K562 (cell line): ENCODE results near the gene TRIM3. TPM values are rescaled to one million over a fixed set of nuclear protein-coding genes. Genes with fewer than 3 reads are reported as not detected.

Source experiments
- ATAC-seq: fragments of 200-7000 bp; cut with Tn5 transposase; 3 replicates; pipeline ENCODE4 v1.9.1; 2020; ENCODE audit warnings: moderate library complexity
- BruUV-seq: library from RNA; stranded (reverse); fragments of 400-500 nt; replicated peaks from 2 replicates; lab custom pipeline; 2021; lab: Mats Ljungman, UMichigan
- CTCF ChIA-PET: fragments of 300-600 bp; formaldehyde crosslinking; extraction: SDS; loops from one replicate; lab custom pipeline; 2021; ENCODE audit warnings: low intra/inter-chr PET ratio; lab: Yijun Ruan, JAX
- POLR2A ChIA-PET: fragments of 300-600, 350-650 bp; sonication (Branson Sonifier 250); formaldehyde crosslinking; extraction: SDS; loops from one replicate; lab custom pipeline; 2021; ENCODE audit warnings: antibody characterized with exemption, inconsistent platforms; lab: Yijun Ruan, JAX
- DNase-seq, 4 experiments: peaks; one replicate each; pipeline versions ENCODE4 v3.0.0 to v3.0.0-alpha.2; 2011 to 2018; ENCODE audit warnings: low spot score in 3 of 4, mixed read lengths in 3 of 4; ENCODE audit errors: extremely low read depth in 1 of 4
- FAIRE-seq: peaks from 2 replicates; lab custom pipeline; 2011; peaks lifted over from hg19 to GRCh38; lab: Jason Lieb, UNC
- H2AFZ ChIP-seq: 2 replicates; pipeline ENCODE4 v1.6.0; 2011; ENCODE audit warnings: low read depth, low read length, control low read depth, inconsistent platforms
- H3K27ac ChIP-seq: fragments of 200-600 bp; 3 replicates; pipeline ENCODE4 v1.8.0; 2011; ENCODE audit warnings: low read depth, mild to moderate bottlenecking, control low read depth, inconsistent platforms, low read length, moderate library complexity, mixed read lengths; ENCODE audit errors: extremely low read depth
- H3K27me3 ChIP-seq, 2 experiments: fragments of 300-600 bp in 1 of 2; 2 replicates in 1 of 2; 3 replicates in 1 of 2; pipeline versions ENCODE4 v1.6.0 to v1.8.0; 2011; ENCODE audit warnings: inconsistent platforms in 2 of 2, low read length in 2 of 2, mild to moderate bottlenecking in 1 of 2, mixed read lengths in 1 of 2, moderate library complexity in 1 of 2; ENCODE audit not compliant: control insufficient read depth in 2 of 2, insufficient read depth in 2 of 2
- H3K36me3 ChIP-seq: fragments of 300-600 bp; 3 replicates; pipeline ENCODE4 v1.8.0; 2011; ENCODE audit warnings: mild to moderate bottlenecking, low read length, inconsistent platforms; ENCODE audit not compliant: control insufficient read depth, insufficient read depth
- H3K4me1 ChIP-seq, 2 experiments: fragments of 200-600 bp in 1 of 2; replicated peaks in 1 of 2; 2 replicates in 1 of 2; 3 replicates in 1 of 2; pipeline versions ENCODE4 v1.5.1 to v1.8.0; 2011; ENCODE audit warnings: inconsistent platforms in 2 of 2, low read length in 2 of 2, mild to moderate bottlenecking in 1 of 2, mixed read lengths in 1 of 2, moderate library complexity in 1 of 2; ENCODE audit not compliant: control insufficient read depth in 2 of 2, insufficient read depth in 2 of 2
- H3K4me2 ChIP-seq: 2 replicates; pipeline ENCODE4 v1.6.1; 2011; ENCODE audit warnings: low read length, control low read depth, inconsistent platforms, mixed read lengths; ENCODE audit not compliant: insufficient read depth
- H3K4me3 ChIP-seq: fragments of 200-600 bp; sonication (generic), shearing (Covaris generic); 2 replicates; pipeline ENCODE4 v1.5.1; 2016; ENCODE audit warnings: control low read depth, inconsistent platforms
- H3K79me2 ChIP-seq: fragments of 200-600 bp; 3 replicates; pipeline ENCODE4 v1.8.0; 2011; ENCODE audit warnings: low read length, inconsistent platforms; ENCODE audit not compliant: control insufficient read depth, insufficient read depth
- H3K9ac ChIP-seq, 2 experiments: 2 replicates each; pipeline versions ENCODE4 v1.6.0 to v1.6.1; 2011; ENCODE audit warnings: low read depth in 2 of 2, low read length in 2 of 2, control low read depth in 1 of 2, inconsistent platforms in 1 of 2, mild to moderate bottlenecking in 1 of 2, mixed read lengths in 1 of 2; ENCODE audit not compliant: insufficient read depth in 1 of 2
- H3K9me1 ChIP-seq: one replicate; pipeline ENCODE4 v1.6.0; 2011; ENCODE audit warnings: inconsistent platforms, mild to moderate bottlenecking, low read length, moderate library complexity; ENCODE audit not compliant: control insufficient read depth, insufficient read depth
- H3K9me3 ChIP-seq: replicated peaks from 2 replicates; pipeline ENCODE4 v1.5.1; 2011; ENCODE audit warnings: low read depth, low read length, inconsistent platforms; ENCODE audit not compliant: control insufficient read depth, insufficient read depth
- H4K20me1 ChIP-seq: replicated peaks from 2 replicates; pipeline ENCODE4 v1.6.1; 2011; ENCODE audit warnings: low read length, inconsistent platforms, mixed read lengths; ENCODE audit not compliant: control insufficient read depth, insufficient read depth
- BCOR ChIP-seq: fragments of 450-650 bp; IDR thresholded peaks from 2 replicates; pipeline ENCODE4 v1.6.1; 2016
- EHMT2 ChIP-seq: fragments of 450-650 bp; IDR thresholded peaks from 2 replicates; pipeline ENCODE4 v1.6.1; 2018; ENCODE audit warnings: antibody characterized with exemption
- NBN ChIP-seq: fragments of 450-650 bp; IDR thresholded peaks from 2 replicates; pipeline ENCODE4 v1.6.1; 2016; ENCODE audit warnings: low read depth, mild to moderate bottlenecking
- SP2 ChIP-seq: IDR thresholded peaks from 2 replicates; pipeline ENCODE4 v1.6.1; 2011; ENCODE audit warnings: mild to moderate bottlenecking, low read depth, low read length, moderate library complexity; ENCODE audit not compliant: poor library complexity, severe bottlenecking; ENCODE audit errors: extremely low read depth
- TBL1XR1 ChIP-seq, 2 experiments: IDR thresholded peaks; 2 replicates each; pipeline ENCODE4 v1.6.1; 2012; ENCODE audit warnings: improper control_type of control experiment in 2 of 2, low read length in 2 of 2, mild to moderate bottlenecking in 1 of 2
- ZNF24 ChIP-seq: fragments of 450-650 bp; IDR thresholded peaks from 2 replicates; pipeline ENCODE4 v1.6.1; 2016
- WGBS: fragments of 100-300 bp; shearing (Covaris generic); methylation state at CpG from one replicate; pipeline ENCODE4 v1.1.6; 2016; ENCODE audit warnings: low coverage, mixed read lengths; ENCODE audit not compliant: insufficient coverage; ENCODE audit errors: missing lambda C conversion rate; 5-methylcytosine and 5-hydroxymethylcytosine counted together
- in situ Hi-C: fragments of 300-500 bp; cut with MboI; formaldehyde crosslinking; loops from 4 replicates; pipeline ENCODE4 v1.15.0; 2018; ENCODE audit warnings: inconsistent platforms, mixed read lengths
- intact Hi-C: fragments of 100-400 bp; cut with micrococcal nuclease; formaldehyde crosslinking; loops from 2 replicates; pipeline ENCODE4 v1.14.2; 2022
- polyA plus RNA-seq, 8 experiments: library from polyadenylated mRNA; depleted of rRNA in 4 of 8; stranded (reverse) in 5 of 8; unstranded in 3 of 8; fragments of >200 nt; fragmentation: Nextera tagmentation in 2 of 8; fragmentation: Illumina TruSeq in 1 of 8; extraction: Ambion mirVana in 2 of 8; extraction: Trizol in 1 of 8; gene quantifications; 2 replicates each; pipeline versions ENCODE4 v1.2.1 to v1.2.3, GENCODE V29; 2011 to 2014; ENCODE audit warnings: inconsistent platforms in 1 of 8, missing spikeins in 1 of 8
- total RNA-seq, 7 experiments: library from RNA; depleted of rRNA in 6 of 7; stranded (reverse); fragments of >200 nt in 6 of 7; fragmentation: Illumina TruSeq in 2 of 7; extraction: Trizol in 2 of 7; gene quantifications; 2 replicates each; pipeline versions ENCODE4 v1.2.1 to v1.2.3, GENCODE V29; 2011 to 2021; ENCODE audit warnings: low replicate concordance in 1 of 7
- TF ChIP-seq, protein P1 (sequence below): fragments of 250-450 bp; sonication (Bioruptor Pico); IDR thresholded peaks from 2 replicates; pipeline ENCODE4 v1.4.0; 2020; ENCODE audit warnings: borderline replicate concordance
- TF ChIP-seq, protein P2 (sequence below), 2 experiments: fragments of 450-650 bp; formaldehyde crosslinking in 1 of 2; IDR thresholded peaks; 2 replicates each; pipeline versions ENCODE4 v1.4.0 to v1.6.1; 2014 to 2020; ENCODE audit warnings: mild to moderate bottlenecking in 2 of 2, borderline replicate concordance in 1 of 2, low read depth in 1 of 2
- TF ChIP-seq, protein P3 (sequence below): fragments of 250-450 bp; sonication (Bioruptor Pico); IDR thresholded peaks from 2 replicates; pipeline ENCODE4 v1.8.0; 2022; ENCODE audit warnings: moderate library complexity, mild to moderate bottlenecking, inconsistent platforms
- TF ChIP-seq, protein P4 (sequence below): sonication (generic); formaldehyde crosslinking; IDR thresholded peaks from 2 replicates; pipeline ENCODE4 v1.8.0; 2022; ENCODE audit warnings: mild to moderate bottlenecking, missing genetic modification reagents

TRIM3 gene
- total and polyA plus RNA-seq, 9 of the 15 experiments (the other 6 are each of a cell fraction or from before 2014, with no cell fraction given) = 0.45 to 9.2 (median 4.7) TPM

DNA sequence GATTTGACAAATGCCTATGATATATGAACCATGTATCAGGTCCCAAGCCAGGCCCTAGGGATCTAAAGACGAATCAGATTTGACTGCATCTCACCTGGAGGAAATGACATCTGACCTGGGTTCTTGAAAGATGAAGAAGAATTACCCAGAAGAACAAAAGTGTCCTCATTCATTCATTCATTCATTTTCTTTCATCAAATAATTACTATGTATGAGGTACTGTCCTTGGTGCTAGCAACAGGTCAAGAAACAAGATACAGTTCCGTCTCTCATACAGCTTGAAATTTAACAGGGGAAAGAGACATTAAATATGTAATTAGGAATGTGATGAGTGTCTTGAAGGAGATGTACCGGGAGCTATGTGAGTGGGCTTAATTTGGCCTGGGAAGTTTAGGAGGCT is 53.1 kb downstream of the TRIM3 start:
- no peak for FAIRE-seq
- intact Hi-C loops = no loop called here
- TF ChIP-seq, protein P1, sequence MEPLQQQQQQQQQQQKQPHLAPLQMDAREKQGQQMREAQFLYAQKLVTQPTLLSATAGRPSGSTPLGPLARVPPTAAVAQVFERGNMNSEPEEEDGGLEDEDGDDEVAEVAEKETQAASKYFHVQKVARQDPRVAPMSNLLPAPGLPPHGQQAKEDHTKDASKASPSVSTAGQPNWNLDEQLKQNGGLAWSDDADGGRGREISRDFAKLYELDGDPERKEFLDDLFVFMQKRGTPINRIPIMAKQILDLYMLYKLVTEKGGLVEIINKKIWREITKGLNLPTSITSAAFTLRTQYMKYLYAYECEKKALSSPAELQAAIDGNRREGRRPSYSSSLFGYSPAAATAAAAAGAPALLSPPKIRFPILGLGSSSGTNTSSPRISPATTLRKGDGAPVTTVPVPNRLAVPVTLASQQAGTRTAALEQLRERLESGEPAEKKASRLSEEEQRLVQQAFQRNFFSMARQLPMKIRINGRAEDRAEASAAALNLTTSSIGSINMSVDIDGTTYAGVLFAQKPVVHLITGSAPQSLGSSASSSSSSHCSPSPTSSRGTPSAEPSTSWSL (CRISPR knock-in tag) = no peak
- TF ChIP-seq, protein P2, sequence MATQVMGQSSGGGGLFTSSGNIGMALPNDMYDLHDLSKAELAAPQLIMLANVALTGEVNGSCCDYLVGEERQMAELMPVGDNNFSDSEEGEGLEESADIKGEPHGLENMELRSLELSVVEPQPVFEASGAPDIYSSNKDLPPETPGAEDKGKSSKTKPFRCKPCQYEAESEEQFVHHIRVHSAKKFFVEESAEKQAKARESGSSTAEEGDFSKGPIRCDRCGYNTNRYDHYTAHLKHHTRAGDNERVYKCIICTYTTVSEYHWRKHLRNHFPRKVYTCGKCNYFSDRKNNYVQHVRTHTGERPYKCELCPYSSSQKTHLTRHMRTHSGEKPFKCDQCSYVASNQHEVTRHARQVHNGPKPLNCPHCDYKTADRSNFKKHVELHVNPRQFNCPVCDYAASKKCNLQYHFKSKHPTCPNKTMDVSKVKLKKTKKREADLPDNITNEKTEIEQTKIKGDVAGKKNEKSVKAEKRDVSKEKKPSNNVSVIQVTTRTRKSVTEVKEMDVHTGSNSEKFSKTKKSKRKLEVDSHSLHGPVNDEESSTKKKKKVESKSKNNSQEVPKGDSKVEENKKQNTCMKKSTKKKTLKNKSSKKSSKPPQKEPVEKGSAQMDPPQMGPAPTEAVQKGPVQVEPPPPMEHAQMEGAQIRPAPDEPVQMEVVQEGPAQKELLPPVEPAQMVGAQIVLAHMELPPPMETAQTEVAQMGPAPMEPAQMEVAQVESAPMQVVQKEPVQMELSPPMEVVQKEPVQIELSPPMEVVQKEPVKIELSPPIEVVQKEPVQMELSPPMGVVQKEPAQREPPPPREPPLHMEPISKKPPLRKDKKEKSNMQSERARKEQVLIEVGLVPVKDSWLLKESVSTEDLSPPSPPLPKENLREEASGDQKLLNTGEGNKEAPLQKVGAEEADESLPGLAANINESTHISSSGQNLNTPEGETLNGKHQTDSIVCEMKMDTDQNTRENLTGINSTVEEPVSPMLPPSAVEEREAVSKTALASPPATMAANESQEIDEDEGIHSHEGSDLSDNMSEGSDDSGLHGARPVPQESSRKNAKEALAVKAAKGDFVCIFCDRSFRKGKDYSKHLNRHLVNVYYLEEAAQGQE (IDR thresholded peaks at IDR 0.05; ENCODE audit: borderline replicate concordance) = peak; percentile 85
- TF ChIP-seq, protein P2 (CRISPR knock-in tag; IDR thresholded peaks at IDR 0.05; ENCODE audit: low read depth) = no peak
- TF ChIP-seq ZNF24 (peak; percentile 70), NBN (no peak), EHMT2 (peak; percentile 72; the same call in 1 of the 2 replicates), BCOR (no peak), SP2 (no peak), TBL1XR1 (IDR thresholded peaks at IDR 0.05; ENCODE audit: low read length in 2 of 2) (no peak)
- TF ChIP-seq, protein P3, sequence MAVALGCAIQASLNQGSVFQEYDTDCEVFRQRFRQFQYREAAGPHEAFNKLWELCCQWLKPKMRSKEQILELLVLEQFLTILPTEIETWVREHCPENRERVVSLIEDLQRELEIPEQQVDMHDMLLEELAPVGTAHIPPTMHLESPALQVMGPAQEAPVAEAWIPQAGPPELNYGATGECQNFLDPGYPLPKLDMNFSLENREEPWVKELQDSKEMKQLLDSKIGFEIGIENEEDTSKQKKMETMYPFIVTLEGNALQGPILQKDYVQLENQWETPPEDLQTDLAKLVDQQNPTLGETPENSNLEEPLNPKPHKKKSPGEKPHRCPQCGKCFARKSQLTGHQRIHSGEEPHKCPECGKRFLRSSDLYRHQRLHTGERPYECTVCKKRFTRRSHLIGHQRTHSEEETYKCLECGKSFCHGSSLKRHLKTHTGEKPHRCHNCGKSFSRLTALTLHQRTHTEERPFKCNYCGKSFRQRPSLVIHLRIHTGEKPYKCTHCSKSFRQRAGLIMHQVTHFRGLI = no peak
- TF ChIP-seq, protein P4, sequence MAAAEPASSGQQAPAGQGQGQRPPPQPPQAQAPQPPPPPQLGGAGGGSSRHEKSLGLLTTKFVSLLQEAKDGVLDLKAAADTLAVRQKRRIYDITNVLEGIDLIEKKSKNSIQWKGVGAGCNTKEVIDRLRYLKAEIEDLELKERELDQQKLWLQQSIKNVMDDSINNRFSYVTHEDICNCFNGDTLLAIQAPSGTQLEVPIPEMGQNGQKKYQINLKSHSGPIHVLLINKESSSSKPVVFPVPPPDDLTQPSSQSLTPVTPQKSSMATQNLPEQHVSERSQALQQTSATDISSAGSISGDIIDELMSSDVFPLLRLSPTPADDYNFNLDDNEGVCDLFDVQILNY (CRISPR knock-in tag) = no peak

More for the DNA sequence above, 53.1 kb downstream of the TRIM3 start:
- no peaks in the 10 kb centered on the region for H3K36me3 ChIP-seq
- ATAC-seq (no peak), DNase-seq (no peak)
- in situ Hi-C loops = no loop called here
- H3K4me3 ChIP-seq = no peak overlapping the region
- no peaks in the 10 kb centered on the region for H4K20me1 ChIP-seq
- POLR2A ChIA-PET = interaction anchor here (1.2 to 1.3 kb wide), 2 partner anchors 9 to 32 kb away, joined by 4 to 5 read pairs; no protein-coding TSS in a partner anchor
- no peak overlapping the region for H3K27ac ChIP-seq
- H3K4me2 ChIP-seq = no peak overlapping the region
- H3K27me3 ChIP-seq = peaks cover 26 to 45% of the 10 kb centered on the region in 2 experiments
- 6% methylated on average over 3 of the region's 3 CpGs for WGBS
- H3K9me1 ChIP-seq = no peaks in the 10 kb centered on the region
- H3K9ac ChIP-seq = no peak overlapping the region
- no peaks in the 10 kb centered on the region; the same call in 1 of the 2 replicates for H3K9me3 ChIP-seq
- no peak overlapping the region for H2AFZ ChIP-seq
- BruUV-seq = no TSS peak
- no peaks in the 10 kb centered on the region for H3K79me2 ChIP-seq
- H3K4me1 ChIP-seq = peaks cover 4 to 12% of the 10 kb centered on the region in 2 experiments; a peak in 4 of 5 replicates
- CTCF ChIA-PET = no interaction called here
